GM18870 (cell line): ENCODE results near the gene SPEM3.
A peak's percentile ranks its signal among the peaks of the same experiment; 100 is the strongest.

Experiments
- ATAC-seq: cut with Tn5 transposase; IDR thresholded peaks from one replicate; pipeline ENCODE4 v1.9.1; 2021; ENCODE audit warnings: moderate library complexity; ENCODE audit not compliant: unreplicated experiment

SPEM3 gene

DNA sequence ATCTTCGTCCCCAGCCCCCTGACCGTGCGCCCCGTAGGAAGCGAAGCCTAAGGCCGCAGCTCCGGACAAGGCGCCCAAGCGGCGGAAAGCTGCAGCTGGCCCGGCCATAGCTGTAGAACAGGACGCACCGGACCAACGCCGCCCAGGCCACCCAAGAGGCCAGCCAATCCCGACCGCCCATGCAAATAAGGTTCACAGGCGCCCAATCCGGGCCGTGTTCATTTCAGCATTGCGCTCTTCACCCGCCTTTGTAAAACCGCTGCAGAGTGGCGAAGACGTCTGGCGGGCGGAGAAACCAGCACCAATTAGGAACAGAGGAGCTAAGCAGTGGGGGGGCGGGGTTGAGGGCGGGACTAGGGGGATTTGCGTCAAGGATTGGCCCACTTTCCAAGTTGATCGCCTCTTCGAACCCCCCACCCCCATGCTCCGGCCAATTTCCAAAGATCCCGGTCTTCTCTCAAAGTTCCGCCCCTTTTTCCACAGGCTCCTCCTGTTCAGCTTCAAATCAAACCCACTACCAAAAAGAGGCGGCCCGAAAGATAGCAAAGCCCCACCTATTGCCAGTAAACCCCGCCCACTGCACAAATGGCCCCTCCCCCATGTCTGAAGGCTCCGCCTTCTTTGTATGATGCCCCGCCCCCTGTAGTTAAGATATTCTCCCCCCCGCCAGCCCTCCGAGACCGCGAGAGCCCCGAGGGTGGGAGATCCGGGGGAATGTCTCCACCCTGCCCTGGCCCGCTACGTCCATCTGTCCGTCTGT is 24.5 kb upstream of the SPEM3 start, which contains the start of gene TMEM256:
Gene TMEM256 (minus strand): TSS at position 121 of the 760 bp plus-strand sequence. CDS start 13 bp downstream, at position 108.
- ATAC-seq: peak; percentile 90

DNA sequence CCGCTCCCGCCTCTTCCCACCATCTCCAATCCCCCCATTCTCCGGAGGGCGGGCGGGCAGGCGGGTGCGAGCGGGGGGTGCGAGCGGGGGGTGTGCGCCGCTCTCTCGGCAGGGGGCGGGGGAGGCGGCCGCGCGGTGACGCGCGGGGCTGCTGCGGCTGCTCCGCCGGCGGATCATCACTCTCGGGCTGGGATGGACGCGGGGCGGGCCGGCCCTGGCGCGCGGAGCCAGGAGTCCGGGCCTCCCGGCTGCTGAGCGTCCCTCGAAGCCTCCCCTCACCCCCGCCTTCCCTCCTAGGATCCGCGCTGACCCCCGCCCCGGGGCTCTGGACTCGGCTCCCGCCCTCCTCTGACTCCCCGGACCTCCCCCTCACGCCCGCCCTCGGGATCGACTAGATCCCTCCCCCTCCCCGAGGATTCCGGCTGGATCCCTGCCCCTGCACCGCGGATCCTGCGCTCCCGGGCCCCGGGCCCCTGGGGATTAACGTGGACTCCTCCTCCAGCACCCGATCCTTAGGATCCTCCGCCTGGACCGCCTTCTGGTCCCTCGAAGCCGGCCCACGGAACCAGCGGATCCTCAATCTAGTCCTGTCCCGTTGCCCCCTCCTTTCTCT is 23.8 kb upstream of the SPEM3 start:
- ATAC-seq: no peak

DNA sequence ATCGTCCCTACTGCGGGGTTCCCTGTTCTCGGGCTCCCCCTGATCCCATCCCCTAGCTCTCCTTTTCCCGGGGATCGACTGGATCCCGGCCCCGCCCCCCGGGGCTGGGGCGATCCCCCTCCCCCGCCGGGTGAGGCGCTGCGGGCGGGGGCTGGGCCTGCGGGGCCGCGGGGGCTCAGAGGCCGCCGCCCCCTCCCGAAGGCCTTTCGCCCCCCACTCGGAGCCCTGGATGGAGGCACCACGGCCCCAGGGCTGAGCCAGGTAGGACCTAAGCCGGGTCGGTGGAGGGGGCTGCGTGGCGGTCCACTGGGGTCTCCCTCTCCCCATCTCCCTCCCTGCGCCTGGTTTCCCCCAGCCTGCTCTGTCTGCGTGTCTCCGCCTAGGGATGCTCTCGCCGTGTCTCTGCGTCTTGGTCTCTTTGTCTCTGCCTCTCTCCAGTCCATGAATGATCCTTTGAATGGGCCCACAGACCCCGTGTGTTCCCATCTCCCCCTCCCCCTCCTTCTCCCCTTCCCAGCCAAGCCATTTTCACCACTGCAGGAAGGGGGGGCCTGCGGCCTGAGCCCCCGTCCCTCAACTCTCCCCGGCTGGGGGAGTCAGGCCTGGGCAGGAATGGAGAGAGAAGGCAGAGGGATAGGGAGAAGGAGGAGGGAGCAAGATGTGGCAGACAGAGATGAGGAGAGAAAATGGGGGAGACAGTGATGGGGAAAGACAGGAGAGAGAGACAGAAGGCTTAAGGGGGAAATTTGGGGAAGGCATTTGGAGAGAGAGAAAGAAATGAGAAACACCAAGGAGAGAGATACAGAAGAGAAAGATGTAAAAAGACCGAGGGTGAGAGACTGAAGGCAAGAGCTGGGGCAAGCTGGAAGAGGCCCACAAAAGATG is 23.1 kb upstream of the SPEM3 start:
- ATAC-seq: no peak

DNA sequence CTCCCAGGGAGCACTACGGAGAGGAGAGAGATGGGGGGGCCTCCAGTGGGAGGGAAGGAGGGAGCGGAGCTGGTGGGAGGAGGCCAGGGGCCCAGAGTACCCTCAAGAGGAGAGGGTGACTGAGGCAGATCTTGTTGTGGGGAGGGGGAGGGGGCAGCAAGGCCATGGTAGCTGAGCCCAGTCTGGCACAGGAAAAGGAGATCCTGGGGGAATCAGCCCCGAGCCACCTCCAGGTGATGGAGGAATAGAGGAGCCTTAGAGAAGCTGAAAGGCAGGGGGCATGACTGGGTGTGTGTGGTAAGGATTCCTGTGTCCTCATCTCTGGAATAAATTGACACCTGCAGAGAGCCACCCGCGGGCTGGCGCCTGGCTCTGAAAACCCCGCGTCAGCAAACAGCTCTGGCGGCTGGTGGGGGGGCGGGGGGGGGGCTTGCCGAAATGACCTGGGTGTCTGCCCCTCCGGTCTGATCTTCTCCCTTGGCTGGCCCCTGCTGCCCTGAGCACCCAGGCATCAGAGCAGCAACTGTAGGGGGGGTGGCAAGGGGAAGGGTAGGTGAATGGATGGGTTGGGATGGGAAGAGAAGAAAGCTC is 22.3 kb upstream of the SPEM3 start:
- no peak for ATAC-seq

DNA sequence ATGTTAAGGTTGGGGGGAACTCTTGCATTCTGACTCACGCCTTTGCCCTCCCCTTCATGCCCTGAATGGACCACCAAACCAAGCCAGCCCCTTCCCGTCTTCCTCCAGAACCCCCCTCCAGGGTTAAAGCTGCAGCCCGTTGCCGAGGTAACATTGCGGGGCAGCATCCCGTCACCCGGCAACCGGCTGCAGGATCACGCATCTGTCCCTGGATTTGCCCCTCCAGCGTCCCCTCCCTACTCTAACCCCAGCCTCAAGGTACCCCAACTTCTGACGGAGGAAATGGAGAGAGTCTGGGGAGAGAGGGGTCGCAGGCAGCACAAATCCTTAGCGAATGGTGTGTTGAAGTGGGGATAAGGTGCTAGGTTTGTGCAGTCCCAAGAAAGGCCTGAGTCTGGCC is 21.6 kb upstream of the SPEM3 start:
- ATAC-seq: no peak

DNA sequence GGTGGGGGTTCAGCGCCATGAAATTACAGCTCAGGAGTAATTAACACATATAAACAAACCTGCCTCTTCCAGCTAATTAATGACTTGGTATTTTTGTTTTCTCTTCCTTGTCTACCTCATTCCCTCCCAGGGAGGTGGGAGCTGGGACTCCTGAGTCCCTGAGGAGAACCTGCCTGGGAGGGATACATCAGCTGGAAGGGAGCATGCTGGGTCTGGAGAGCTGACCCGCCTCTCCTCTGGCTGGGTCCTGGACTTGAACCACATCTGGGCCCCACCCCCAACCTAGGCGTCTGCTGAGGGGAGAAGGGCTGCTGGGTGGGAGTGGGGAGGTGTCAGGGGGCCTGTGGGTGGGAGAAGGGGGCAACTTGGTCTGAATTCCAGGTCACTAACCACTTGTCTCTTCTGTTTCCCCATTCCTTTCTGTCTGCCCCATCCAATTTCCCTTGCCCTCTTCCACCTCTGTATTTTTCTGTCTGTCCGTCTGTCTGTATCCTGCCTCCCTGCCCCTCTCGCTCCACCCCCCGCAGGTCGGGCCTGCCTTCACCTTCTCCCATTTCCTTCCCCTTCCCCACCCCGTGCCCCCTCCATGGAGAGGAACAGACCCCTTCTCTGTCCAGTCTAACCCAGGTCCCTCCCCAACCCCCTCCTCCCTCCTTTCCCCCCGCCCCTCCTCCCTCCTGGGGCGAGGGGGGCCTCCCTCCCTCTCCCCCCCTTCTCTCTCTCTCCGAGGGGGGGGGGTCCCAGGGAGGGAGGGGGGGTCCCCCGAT is 21.0 kb upstream of the SPEM3 start, which contains the start of gene NLGN2:
Gene NLGN2 (plus strand): TSS at position 361 of the 767 bp plus-strand sequence. CDS start 411 bp downstream, outside the sequence.
- ATAC-seq: no peak

DNA sequence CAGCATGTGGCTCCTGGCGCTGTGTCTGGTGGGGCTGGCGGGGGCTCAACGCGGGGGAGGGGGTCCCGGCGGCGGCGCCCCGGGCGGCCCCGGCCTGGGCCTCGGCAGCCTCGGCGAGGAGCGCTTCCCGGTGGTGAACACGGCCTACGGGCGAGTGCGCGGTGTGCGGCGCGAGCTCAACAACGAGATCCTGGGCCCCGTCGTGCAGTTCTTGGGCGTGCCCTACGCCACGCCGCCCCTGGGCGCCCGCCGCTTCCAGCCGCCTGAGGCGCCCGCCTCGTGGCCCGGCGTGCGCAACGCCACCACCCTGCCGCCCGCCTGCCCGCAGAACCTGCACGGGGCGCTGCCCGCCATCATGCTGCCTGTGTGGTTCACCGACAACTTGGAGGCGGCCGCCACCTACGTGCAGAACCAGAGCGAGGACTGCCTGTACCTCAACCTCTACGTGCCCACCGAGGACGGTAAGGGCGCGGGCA is 20.4 kb upstream of the SPEM3 start:
- ATAC-seq: no peak

DNA sequence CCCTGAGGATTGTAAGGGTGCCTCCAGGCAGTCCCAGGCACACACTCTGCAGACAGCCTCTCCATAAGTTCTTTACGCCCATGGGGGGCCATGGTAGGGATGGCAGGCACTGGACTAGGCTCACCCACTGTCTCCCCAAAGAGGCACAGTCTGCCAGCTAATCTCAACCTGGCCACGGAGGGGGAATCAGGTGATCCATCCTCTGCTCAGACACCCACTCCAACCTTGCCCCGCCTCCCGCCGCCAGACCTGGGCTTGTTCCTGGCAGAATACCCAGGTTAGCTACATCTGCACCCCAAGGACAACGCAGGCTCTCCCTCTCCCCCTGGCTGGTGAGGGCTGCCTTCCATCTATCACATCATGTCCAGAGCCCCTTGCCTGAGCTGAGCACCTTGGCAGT is 19.8 kb upstream of the SPEM3 start:
- ATAC-seq: no peak

DNA sequence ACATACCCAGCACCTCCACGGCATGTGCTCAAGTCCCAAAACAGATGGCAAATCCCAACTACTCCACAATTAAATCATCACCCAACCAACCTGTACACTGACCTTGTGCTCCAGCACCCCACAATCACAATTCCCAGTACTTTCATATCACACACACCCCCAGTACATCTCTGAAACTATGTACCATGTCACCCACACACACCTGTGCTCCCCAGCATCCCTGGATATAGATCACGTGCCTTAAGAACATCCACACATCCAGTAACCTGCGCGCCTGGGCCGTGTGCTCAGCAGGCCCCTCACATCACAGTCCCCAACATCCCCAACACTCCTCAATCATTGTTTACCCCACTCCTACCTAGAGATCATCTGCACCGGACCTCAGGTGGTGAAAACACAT is 18.9 kb upstream of the SPEM3 start:
- ATAC-seq: no peak

DNA sequence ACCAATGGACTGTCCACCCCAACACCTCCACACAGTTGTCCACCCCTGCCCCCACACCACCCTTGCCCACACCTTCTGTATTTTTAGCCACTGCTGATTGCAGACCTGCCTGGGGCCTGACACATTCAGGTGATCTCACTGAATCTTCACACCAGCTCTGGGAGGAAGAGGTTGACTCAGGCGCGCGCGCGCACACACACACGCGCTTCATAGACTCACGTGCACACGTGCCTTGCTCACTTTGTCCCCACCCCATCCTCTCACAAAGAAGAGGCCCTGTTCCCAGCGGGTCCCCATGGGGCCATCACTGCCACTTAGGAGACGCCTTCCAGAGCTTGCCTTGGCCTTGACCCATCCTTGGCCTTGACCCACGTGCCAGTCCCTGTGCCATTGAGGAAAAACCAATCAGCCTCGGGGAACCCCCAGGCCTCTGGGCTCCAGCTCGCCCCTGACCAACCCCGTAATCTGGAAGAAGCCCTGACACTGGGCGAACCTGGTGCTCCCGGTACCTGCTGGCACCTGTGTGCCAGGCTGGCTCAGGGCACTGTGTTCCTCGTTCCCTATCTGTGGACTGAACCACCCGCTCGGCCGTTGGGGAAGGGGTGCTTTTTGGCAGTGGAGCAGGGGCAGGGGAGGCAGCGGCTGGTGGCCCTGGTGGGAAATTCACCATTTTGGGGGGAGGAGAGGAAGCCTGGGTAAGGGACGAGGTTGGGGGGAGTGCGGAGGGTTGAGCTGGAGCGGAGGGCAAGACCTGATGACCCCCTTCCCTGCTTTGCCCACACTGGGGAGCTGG is 17.8 kb upstream of the SPEM3 start:
- no peak for ATAC-seq

DNA sequence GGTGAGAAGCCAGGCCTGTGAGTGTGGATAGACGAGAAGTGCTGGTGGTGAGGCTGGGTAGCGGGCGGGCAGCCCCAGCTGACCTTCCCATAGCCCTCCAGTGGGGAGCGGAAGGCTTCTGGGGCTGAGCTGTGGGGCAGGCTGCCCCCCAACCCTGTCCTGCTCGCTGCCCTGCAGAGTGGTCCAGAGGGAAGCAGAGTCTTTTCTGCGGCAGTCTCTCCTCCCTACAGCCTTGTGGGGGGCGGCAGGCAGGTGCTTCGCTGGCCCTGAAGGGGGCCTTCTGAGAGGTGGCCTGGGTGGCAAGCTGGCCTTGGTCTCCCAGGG is 17.3 kb upstream of the SPEM3 start:
- ATAC-seq: no peak

DNA sequence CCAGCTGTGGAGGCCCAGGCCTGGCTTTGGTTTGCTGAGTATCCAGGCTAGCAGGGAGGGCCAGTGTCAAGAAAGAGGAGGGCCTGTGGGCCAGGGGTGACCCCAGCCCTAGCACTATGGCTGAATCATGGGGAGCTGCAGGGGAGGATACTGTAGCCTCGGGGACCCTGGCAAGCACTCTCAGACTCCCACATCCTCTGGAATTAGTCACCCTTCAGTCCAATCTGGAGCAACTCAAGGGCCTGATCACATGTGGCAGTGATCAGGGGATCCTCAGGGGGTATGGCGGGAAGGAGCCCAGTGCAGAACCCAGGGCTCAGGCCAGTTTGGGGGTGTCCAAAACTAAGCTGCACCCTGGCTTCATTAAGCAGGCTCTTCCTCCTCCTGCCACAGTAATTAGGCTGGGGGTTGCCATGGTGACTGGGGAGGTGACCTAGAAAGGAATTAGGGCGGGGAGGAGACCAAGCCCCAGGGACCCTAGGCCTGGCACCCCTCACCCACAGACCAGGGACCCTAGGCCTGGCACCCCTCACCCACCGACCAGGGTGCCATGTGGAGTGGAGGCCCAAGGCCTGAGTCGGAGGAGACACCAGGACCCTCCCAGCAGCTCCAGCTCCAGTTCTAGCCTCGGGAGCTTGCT is 15.2 kb upstream of the SPEM3 start:
- ATAC-seq: no peak

DNA sequence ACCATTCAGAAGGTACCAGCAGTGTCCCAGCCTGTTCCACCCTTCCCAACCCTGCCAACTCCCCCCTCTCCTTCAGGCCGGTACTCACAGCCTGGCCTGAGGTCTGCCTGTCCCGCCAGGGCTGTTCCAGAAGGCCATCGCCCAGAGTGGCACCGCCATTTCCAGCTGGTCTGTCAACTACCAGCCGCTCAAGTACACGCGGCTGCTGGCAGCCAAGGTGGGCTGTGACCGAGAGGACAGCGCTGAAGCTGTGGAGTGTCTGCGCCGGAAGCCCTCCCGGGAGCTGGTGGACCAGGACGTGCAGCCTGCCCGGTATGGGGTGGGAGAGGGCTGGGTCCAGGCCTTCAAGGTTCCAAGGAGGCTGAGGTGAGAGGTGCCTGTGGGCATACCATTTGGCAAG is 13.8 kb upstream of the SPEM3 start:
- ATAC-seq: no peak

DNA sequence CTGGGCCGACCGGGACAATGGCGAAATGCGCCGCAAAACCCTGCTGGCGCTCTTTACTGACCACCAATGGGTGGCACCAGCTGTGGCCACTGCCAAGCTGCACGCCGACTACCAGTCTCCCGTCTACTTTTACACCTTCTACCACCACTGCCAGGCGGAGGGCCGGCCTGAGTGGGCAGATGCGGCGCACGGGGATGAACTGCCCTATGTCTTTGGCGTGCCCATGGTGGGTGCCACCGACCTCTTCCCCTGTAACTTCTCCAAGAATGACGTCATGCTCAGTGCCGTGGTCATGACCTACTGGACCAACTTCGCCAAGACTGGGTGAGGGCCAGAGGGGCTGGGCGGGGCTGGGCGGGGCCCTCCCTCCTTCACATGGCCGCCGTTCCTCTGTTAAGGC is 12.9 kb upstream of the SPEM3 start:
- no peak for ATAC-seq

DNA sequence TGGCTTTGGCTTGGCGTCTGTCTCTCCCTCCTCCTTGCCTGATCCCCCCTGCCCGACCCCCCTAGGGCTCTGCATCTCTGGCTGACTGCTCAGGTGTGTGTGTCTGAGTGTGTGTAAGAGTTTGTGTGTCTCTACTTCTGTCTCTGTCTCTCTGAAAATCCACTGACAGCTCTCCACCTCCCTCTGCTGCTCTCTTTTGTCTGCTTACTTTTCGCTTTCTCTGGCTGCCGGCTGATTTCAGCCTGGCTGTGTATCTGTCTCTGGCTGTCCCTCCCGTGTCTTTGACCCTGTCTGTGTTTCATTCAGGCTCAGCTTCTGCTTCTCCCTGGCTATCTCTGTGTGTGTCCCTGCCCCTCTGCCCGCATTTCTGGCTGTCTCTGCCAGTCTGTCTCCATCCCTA is 12.3 kb upstream of the SPEM3 start:
- ATAC-seq: no peak

DNA sequence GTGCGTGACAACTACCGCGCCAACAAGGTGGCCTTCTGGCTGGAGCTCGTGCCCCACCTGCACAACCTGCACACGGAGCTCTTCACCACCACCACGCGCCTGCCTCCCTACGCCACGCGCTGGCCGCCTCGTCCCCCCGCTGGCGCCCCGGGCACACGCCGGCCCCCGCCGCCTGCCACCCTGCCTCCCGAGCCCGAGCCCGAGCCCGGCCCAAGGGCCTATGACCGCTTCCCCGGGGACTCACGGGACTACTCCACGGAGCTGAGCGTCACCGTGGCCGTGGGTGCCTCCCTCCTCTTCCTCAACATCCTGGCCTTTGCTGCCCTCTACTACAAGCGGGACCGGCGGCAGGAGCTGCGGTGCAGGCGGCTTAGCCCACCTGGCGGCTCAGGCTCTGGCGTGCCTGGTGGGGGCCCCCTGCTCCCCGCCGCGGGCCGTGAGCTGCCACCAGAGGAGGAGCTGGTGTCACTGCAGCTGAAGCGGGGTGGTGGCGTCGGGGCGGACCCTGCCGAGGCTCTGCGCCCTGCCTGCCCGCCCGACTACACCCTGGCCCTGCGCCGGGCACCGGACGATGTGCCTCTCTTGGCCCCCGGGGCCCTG is 11.5 kb upstream of the SPEM3 start:
- no peak for ATAC-seq

DNA sequence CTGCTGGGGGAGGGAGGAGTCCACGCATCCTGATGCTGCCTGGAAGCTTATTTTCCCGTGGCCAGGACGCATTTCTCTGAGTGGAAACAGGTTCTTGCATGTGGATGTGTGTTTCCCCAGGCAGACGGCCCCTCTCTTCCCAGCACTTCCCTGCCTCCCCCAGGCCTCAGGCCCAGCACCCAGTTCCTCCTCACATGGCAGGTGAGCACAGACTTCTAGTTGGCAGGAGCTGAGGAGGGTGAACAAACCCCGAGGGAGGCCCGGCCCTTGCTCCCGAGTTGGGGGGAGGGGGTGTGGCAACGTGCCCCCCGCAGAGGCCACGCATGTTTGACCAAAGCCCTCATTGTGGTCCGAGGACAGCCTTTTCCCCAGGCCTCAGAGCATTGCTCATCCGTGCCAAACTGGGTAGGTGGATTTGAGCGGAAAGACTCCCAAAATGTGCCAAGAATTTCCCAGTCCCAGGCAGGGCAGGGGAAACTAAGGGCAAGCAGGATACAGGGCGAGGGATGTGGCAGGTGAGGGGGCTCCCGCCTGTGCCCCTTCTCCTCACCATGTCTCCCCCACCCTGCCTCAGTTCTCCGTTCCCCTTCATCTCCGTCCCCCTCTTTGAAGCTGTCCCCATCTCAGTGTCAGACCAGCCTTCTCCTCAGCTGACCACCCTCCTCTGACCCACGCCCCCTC is 10.0 kb upstream of the SPEM3 start:
- no peak for ATAC-seq
